HL-60 (cell line): ENCODE data around the gene APOBEC3H.

ENCODE experiments used
- DNase-seq, 2 experiments: peaks; one replicate each; pipeline ENCODE4 v3.0.0-alpha.2; 2010 to 2020; ENCODE audit warnings: low read depth in 1 of 2, low spot score in 1 of 2
- H3K27ac ChIP-seq: fragments of 250-450 bp; sonication (Bioruptor Pico); replicated peaks from 2 replicates; pipeline ENCODE4 v1.5.1; 2020; ENCODE audit warnings: mild to moderate bottlenecking, moderate library complexity
- H3K27me3 ChIP-seq: fragments of 250-450 bp; sonication (Bioruptor Pico); 2 replicates; pipeline ENCODE4 v1.5.1; 2021; ENCODE audit warnings: mild to moderate bottlenecking, moderate library complexity; ENCODE audit not compliant: insufficient read depth, poor library complexity, severe bottlenecking
- H3K4me3 ChIP-seq: replicated peaks from 2 replicates; pipeline ENCODE4 v1.5.1; 2011; ENCODE audit warnings: mild to moderate bottlenecking, control low read depth, low read length; ENCODE audit not compliant: insufficient read depth
- CTCF ChIP-seq: IDR thresholded peaks from one replicate; pipeline ENCODE4 v1.5.1; 2011; ENCODE audit warnings: low read length, control low read depth, inconsistent platforms; ENCODE audit not compliant: insufficient read depth
- GABPA ChIP-seq: IDR thresholded peaks from 2 replicates; pipeline ENCODE4 v1.6.1; 2012; ENCODE audit warnings: low read depth
- POLR2AphosphoS5 ChIP-seq: IDR thresholded peaks from 2 replicates; pipeline ENCODE4 v1.6.1; 2012; ENCODE audit warnings: low read depth
- REST ChIP-seq: IDR thresholded peaks from 2 replicates; pipeline ENCODE4 v1.6.1; 2012; ENCODE audit warnings: low read depth; ENCODE audit not compliant: insufficient replicate concordance
- SPI1 ChIP-seq: IDR thresholded peaks from 2 replicates; pipeline ENCODE4 v1.6.1; 2012; ENCODE audit warnings: low read depth, mild to moderate bottlenecking, borderline replicate concordance

APOBEC3H gene

GRCh38 chr22:39133871-39134270 is 36.8 kb downstream of the APOBEC3H start:
- no peak overlapping the region for H3K4me3 ChIP-seq
- no peak overlapping the region for H3K27ac ChIP-seq
- no peak for DNase-seq
- peaks cover 6% of the 10 kb centered on the region for H3K27me3 ChIP-seq
- TF ChIP-seq POLR2AphosphoS5 (no peak), REST (no peak), SPI1 (no peak), CTCF (no peak), GABPA (no peak)

- TF ChIP-seq CTCF (no peak), GABPA (no peak), REST (no peak)
- Histone ChIP-seq H3K4me3 (no peak overlapping the region), H3K27me3 (peaks cover 10% of the 10 kb centered on the region), H3K27ac (no peak overlapping the region)
- no peak for DNase-seq
Measured at GRCh38 chr22:39134366-39135091, 37.5 kb downstream of the APOBEC3H start.

- TF ChIP-seq CTCF, result peak; percentile 41
- TF ChIP-seq SPI1, result no peak
- H3K27me3 ChIP-seq, result peaks cover 10% of the 10 kb centered on the region
- no peak overlapping the region for H3K27ac ChIP-seq
- no peak overlapping the region for H3K4me3 ChIP-seq
- DNase-seq, result peak in 1 of 2 experiments; percentile 49
Measured at GRCh38 chr22:39135092-39135896, 38.2 kb downstream of the APOBEC3H start.
